Measurements from ENCODE around the gene UGCG. TPM values are rescaled to one million over a fixed set of nuclear protein-coding genes. Genes with fewer than 3 reads are reported as not detected.
A peak's percentile ranks its signal among the peaks of the same experiment; 100 is the strongest.

The UGCG gene
- total RNA-seq, 1 experiment from 2014 or later = 88.7 TPM

DNA sequence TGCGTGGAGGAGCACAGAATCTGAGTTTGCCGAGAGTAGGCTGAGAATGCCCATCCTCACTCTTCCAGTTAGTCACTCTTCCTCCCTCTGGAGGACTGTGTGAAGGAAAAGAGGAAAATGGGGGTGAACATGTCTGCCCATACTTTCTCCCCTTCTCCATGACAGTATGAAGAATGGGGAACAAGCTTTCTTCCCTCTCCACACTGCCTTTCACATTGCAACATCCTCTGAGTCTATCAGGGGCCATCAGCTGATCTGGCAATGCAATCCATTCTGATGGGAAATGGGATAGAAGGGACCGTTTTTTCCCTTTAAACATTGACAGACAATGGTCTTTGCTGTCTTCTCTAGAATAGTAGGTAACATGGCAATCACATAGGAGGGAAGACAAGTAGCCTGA, 56.8 kb downstream of the UGCG start:
- DNase-seq = no peak
- Histone ChIP-seq H3K27me3 (ENCODE audit: insufficient read depth, low read depth) (no peaks in the 10 kb centered on the region), H3K79me2 (ENCODE audit: low read depth) (no peaks in the 10 kb centered on the region), H3K9me3 (ENCODE audit: insufficient read depth, low read depth) (no peaks in the 10 kb centered on the region), H3K4me3 (no peak overlapping the region), H3K27ac (no peak overlapping the region), H3K4me2 (no peak overlapping the region), H2AFZ (no peak overlapping the region), H3K9me2 (ENCODE audit: insufficient read depth) (no peaks in the 10 kb centered on the region), H3K4me1 (replicated peaks; ENCODE audit: insufficient read depth) (peaks cover 11% of the 10 kb centered on the region), H3K36me3 (ENCODE audit: low read depth) (no peaks in the 10 kb centered on the region), H3F3A (ENCODE audit: insufficient read depth, low read depth) (peaks cover 12% of the 10 kb centered on the region), H4K20me1 (ENCODE audit: insufficient read depth) (no peaks in the 10 kb centered on the region)
- intact Hi-C loops (cut with micrococcal nuclease; ENCODE audit: unreplicated experiment) = no loop called here
- no peak for TF ChIP-seq EZH2 (IDR thresholded peaks at IDR 0.05; ENCODE audit: low read depth)
- TF ChIP-seq, protein P1, sequence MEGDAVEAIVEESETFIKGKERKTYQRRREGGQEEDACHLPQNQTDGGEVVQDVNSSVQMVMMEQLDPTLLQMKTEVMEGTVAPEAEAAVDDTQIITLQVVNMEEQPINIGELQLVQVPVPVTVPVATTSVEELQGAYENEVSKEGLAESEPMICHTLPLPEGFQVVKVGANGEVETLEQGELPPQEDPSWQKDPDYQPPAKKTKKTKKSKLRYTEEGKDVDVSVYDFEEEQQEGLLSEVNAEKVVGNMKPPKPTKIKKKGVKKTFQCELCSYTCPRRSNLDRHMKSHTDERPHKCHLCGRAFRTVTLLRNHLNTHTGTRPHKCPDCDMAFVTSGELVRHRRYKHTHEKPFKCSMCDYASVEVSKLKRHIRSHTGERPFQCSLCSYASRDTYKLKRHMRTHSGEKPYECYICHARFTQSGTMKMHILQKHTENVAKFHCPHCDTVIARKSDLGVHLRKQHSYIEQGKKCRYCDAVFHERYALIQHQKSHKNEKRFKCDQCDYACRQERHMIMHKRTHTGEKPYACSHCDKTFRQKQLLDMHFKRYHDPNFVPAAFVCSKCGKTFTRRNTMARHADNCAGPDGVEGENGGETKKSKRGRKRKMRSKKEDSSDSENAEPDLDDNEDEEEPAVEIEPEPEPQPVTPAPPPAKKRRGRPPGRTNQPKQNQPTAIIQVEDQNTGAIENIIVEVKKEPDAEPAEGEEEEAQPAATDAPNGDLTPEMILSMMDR (conservative IDR thresholded peaks at IDR 0.05) = no peak
- no TSS peak for BruUV-seq (replicated peaks)
- ChIA-PET POLR2A (ENCODE audit: unreplicated experiment) (no interaction called here), CTCF (no interaction called here)

DNA sequence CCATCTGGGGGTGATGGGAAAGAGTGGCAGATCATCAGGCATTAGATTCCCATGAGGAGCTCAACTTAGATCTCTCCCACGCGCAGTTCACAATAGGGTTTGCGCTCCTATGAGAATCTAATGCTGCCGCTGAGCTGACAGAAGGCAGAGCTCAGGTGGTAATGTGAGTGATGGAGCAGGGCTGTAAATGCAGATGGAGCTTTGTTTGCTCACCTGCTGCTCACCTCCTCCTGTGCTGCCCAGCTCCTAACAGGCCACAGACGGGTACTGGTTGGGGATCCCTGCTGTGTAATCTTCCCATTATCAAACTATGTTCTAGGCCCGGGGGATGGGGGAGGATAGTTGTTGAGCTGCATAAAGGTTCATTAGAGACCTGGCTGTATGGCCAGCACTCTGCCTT, 58.4 kb downstream of the UGCG start:
- no peak overlapping the region for H3K27ac ChIP-seq
- intact Hi-C loops (cut with micrococcal nuclease; ENCODE audit: unreplicated experiment) = no loop called here
- no peaks in the 10 kb centered on the region for H3K36me3 ChIP-seq (ENCODE audit: low read depth)
- CTCF ChIA-PET = no interaction called here
- H3K4me1 ChIP-seq (replicated peaks; ENCODE audit: insufficient read depth) = peaks cover 27% of the 10 kb centered on the region
- no peak overlapping the region for H3K4me3 ChIP-seq
- no peaks in the 10 kb centered on the region for H3K79me2 ChIP-seq (ENCODE audit: low read depth)
- POLR2A ChIA-PET (ENCODE audit: unreplicated experiment) = interaction anchor here (1.0 kb wide), 1 partner anchor 57 kb away, joined by 3 read pairs; no protein-coding TSS in a partner anchor
- H4K20me1 ChIP-seq (ENCODE audit: insufficient read depth) = no peaks in the 10 kb centered on the region
- no peaks in the 10 kb centered on the region for H3K9me3 ChIP-seq (ENCODE audit: insufficient read depth, low read depth)
- H3K27me3 ChIP-seq (ENCODE audit: insufficient read depth, low read depth) = no peaks in the 10 kb centered on the region
- no peak for DNase-seq
- TF ChIP-seq EZH2 (IDR thresholded peaks at IDR 0.05; ENCODE audit: low read depth) = no peak
- TF ChIP-seq, protein P1 (conservative IDR thresholded peaks at IDR 0.05) = no peak
- no TSS peak for BruUV-seq (replicated peaks)
- no peak overlapping the region for H3K4me2 ChIP-seq
- H3K9me2 ChIP-seq (ENCODE audit: insufficient read depth) = no peaks in the 10 kb centered on the region
- H2AFZ ChIP-seq = no peak overlapping the region
- H3F3A ChIP-seq (ENCODE audit: insufficient read depth, low read depth) = peaks cover 27% of the 10 kb centered on the region

DNA sequence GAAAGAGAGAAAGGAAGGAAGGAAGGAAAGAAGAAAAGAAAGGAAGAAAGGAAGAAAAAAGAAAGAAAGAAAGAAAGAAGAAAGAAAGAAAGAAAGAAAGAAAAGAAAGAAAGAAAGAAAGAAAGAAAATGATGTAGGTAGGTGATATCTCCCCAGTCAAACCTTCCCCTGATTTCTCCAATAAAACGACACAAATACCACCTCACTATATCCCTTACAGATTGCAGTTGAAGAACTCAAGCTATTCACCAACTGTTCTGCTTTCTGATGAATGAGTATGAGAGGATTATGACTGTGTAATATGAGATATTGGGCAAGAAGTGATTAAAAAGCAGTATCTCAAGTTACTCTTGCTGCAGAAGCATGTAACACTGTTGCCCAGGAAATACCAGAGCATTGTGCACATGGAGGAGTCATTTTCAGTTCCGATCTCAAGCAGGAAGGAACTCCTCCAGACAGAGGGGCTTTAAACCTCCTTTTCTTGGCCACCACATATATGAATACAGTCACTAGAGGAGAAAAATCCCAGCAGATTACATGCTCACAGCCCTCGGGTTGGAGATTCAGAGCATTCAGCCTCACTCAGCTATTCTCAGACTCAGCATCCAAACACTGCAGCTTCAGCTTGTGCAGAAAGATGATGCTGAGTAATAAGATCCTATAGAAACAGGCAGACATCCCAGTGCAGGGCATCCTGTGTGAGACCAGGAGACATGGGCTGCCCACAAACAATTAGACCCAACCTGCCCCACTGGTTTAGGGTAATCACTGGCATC, 61.4 kb downstream of the UGCG start:
- POLR2A ChIA-PET (ENCODE audit: unreplicated experiment) = interaction anchor here (0.5 to 1.4 kb wide), 9 partner anchors 15 to 471 kb away, joined by 3 to 13 read pairs (median 4); no protein-coding TSS in a partner anchor
- intact Hi-C loops (cut with micrococcal nuclease; ENCODE audit: unreplicated experiment) = loop anchor here (1.0 to 2.0 kb wide), 5 partner anchors 16 to 109 kb away; no protein-coding TSS in a partner anchor
- no TSS peak for BruUV-seq (replicated peaks)

More for the DNA sequence above, 61.4 kb downstream of the UGCG start:
- H3K4me2 ChIP-seq = peak overlapping the region; percentile 60
- H3K79me2 ChIP-seq (ENCODE audit: low read depth) = no peaks in the 10 kb centered on the region
- H3F3A ChIP-seq (ENCODE audit: insufficient read depth, low read depth) = peaks cover 31% of the 10 kb centered on the region
- DNase-seq = peak; percentile 68 to 96
- no peaks in the 10 kb centered on the region for H3K9me2 ChIP-seq (ENCODE audit: insufficient read depth)
- peak overlapping the region; percentile 7; the same call in 1 of the 2 replicates for H3K4me3 ChIP-seq
- no peaks in the 10 kb centered on the region for H4K20me1 ChIP-seq (ENCODE audit: insufficient read depth)
- H3K36me3 ChIP-seq (ENCODE audit: low read depth) = no peaks in the 10 kb centered on the region
- CTCF ChIA-PET = interaction anchor here (0.7 kb wide), 1 partner anchor 118 kb away, joined by 4 read pairs; no protein-coding TSS in a partner anchor
- peaks cover 35% of the 10 kb centered on the region for H3K4me1 ChIP-seq (replicated peaks; ENCODE audit: insufficient read depth)
- no peaks in the 10 kb centered on the region for H3K9me3 ChIP-seq (ENCODE audit: insufficient read depth, low read depth)
- no peaks in the 10 kb centered on the region for H3K27me3 ChIP-seq (ENCODE audit: insufficient read depth, low read depth)
- TF ChIP-seq EZH2 (IDR thresholded peaks at IDR 0.05; ENCODE audit: low read depth) = no peak
- TF ChIP-seq, protein P1 (conservative IDR thresholded peaks at IDR 0.05) = no peak
- peak overlapping the region; percentile 83 for H3K27ac ChIP-seq
- H2AFZ ChIP-seq = no peak overlapping the region

Data from PC-9 (cell line).